Measurements from ENCODE around the gene GAB2.

DNA sequence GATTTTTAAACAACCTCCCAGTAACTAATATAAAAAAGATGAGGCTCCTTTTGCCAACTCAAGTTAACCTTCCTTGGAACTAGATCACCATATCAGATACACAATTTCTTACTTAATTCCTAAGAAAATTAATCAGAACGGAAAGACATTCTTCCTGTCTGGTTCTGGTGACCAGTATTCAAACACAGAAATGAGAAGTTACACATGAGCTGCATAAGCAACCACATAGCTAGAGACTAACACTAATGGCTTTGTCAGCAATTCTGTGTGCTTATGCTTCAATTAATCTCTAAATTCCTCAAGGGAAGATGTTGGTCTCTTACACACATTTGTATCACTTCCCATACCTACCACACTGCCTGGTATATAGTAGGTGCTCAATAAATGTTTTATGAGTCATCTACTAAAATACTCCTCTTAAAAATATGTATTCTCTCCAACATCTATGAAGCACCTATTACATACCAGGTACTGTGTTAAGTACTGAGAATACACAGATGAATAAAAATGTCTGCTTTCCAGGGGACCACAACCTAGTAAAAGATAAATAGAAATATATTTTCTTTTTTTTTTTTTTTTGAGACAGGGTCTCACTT is 54.5 kb downstream of the GAB2 start:
- TF ChIP-seq, protein P1, sequence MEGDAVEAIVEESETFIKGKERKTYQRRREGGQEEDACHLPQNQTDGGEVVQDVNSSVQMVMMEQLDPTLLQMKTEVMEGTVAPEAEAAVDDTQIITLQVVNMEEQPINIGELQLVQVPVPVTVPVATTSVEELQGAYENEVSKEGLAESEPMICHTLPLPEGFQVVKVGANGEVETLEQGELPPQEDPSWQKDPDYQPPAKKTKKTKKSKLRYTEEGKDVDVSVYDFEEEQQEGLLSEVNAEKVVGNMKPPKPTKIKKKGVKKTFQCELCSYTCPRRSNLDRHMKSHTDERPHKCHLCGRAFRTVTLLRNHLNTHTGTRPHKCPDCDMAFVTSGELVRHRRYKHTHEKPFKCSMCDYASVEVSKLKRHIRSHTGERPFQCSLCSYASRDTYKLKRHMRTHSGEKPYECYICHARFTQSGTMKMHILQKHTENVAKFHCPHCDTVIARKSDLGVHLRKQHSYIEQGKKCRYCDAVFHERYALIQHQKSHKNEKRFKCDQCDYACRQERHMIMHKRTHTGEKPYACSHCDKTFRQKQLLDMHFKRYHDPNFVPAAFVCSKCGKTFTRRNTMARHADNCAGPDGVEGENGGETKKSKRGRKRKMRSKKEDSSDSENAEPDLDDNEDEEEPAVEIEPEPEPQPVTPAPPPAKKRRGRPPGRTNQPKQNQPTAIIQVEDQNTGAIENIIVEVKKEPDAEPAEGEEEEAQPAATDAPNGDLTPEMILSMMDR (IDR thresholded peaks at IDR 0.05): no peak
- TF ChIP-seq POLR2A (IDR thresholded peaks at IDR 0.05): no peak

Measured in lower leg skin (tissue), 3 donors.